ENCODE data around the gene CAGE1.

GRCh38 chr6:7283676-7284075 is 105.9 kb downstream of the CAGE1 start:
- TF ChIP-seq CTCF (IDR thresholded peaks at IDR 0.05) (no peak), EP300 (IDR thresholded peaks at IDR 0.05) (no peak)

All from ovary (tissue), 3 donors.